HT-29 (cell line): ENCODE results near the gene PDE4B. TPM values are rescaled to one million over a fixed set of nuclear protein-coding genes. Genes with fewer than 3 reads are reported as not detected.
"Not testable (repeated sequence)": the region's sequence is repeated elsewhere in the genome, so short reads cannot be mapped to it uniquely, and the experiment has no call there.

ENCODE experiments used
- DNase-seq: peaks from one replicate; pipeline ENCODE4 v3.0.0-alpha.2; 2015; ENCODE audit warnings: low spot score
- total RNA-seq: library from RNA; depleted of rRNA; stranded (reverse); fragments of >200 nt; shearing (Covaris generic); gene quantifications from 2 replicates; pipeline ENCODE4 v1.2.3, GENCODE V29; 2014

PDE4B gene
- total RNA-seq, 1 experiment from 2014 or later, result 0.13 TPM

DNA sequence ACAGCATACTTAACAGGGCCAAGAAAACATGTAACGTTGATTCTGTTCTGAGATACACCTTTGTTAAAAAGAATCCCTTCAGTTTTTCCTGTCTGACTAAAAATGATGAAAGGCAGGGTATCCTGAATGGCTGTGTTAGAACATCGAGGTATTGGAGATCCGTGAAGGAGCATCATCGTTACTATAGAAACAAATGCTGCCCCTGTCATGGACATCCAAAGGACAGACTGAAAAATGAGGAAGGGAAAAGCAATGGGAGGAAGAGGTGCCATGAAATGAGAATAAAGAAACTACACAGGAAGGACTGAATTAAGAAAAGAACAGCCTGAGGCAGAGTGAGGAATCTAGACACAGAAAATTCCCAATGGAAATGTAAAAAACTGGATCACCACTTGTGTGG, 257.9 kb downstream of the PDE4B start:
- DNase-seq, result no peak

DNA sequence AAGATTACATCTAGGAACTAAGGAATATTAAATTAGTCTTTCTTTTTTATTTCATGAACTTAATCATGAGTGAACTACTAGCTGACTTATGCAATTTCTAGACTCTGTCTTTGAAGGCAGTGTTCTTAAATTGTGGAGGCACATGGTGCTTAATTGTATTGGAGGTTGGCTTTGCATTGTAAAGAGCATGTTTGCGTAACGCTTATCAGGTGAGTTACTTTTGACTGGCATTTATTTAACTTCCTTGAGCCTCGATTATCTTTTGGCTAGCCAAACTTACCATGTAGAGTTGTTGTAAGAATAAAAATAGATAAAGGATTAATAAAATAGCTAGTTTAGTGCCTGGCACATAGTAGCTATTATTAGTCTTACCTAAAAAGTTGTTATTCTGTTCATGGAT, 262.4 kb downstream of the PDE4B start:
- DNase-seq, result no peak

DNA sequence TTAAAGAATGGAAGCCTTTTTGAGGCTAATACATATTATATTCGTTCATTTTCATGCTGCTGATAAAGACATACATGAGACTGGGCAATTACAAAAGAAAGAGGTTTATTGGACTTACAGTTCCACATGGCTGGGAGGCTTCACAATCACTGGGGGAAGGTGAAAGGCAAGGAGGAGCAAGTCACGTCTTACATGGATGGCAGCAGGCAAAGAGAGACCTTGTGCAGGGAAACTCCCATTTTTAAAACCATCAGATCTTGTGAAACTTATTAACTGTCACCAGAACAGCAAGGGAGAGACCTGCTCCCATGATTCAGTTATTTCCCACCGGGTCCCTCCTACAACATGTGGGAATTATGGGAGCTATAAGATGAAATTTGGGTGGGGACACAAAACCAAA, 264.8 kb downstream of the PDE4B start:
- not testable (repeated sequence) for DNase-seq

DNA sequence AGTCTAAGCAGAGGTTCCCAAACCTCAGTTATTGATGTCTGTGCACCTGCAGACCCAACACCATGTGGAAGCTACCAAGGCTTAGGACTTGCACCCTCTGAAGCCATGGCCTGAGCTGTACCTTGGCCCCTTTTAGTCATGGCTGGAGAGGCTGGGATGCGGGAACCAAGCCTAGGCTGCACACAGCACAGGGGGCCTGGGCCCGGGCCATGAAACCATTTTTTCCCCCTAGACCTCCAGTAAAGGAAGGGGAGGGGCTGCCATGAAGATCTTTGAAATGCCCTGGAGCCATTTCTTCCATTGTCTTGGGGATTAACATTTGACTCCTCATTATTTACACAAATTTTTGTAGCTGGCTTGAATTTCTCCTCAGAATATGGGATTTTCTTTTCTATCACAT, 265.9 kb downstream of the PDE4B start:
- no peak for DNase-seq

DNA sequence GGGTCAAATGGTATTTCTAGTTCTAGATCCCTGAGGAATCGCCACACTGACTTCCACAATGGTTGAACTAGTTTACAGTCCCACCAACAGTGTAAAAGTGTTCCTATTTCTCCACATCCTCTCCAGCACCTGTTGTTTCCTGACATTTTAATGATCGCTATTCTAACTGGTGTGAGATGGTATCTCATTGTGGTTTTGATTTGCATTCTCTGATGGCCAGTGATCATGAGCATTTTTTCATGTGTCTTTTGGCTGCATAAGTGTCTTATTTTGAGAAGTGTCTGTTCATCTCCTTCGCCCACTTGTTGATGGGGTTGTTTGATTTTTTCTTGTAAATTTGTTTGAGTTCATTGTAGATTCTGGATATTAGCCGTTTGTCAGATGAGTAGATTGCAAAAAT, 274.5 kb downstream of the PDE4B start:
- DNase-seq, result not testable (repeated sequence)

DNA sequence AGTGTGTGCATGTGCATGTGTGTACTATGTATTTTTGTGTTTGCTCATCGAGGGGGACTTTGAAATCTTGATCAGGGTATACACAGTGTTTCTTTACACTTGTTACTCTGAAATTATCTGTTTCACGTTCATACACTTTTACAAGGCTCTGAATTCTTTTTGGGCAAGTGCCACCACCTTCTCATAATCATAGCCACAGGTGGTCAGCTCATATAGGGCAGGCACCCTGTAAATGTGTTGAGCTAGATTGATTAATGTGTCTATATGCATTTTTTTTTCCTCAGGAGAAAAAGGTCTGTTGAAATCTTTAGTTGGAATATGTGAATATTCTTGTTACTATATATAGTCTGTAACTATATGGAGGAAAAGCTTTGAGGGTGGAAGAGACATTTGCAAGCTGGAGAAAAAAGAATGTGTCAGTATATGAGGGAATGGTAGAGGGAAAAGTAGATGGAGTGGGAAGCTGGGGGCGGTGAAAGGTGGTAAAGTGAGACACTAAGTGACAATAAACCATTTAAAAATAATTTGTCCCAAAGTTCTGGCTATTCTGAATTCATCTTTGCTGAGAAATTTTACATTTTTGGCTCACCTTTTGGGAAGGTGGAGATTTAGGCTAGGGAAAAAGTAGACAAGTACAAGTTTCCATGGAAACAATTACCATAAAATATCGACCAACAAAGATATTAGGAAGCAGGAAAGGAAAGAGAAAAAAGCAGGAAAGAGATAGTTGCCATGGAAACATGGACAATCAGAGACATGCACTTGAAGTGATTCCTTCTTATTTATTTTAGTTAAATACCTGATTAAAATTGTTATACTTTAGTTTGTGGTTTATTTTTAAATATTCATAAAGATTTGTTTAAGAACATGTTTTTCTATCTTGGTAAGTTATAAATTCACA, 277.5 kb downstream of the PDE4B start:
- no peak for DNase-seq

DNA sequence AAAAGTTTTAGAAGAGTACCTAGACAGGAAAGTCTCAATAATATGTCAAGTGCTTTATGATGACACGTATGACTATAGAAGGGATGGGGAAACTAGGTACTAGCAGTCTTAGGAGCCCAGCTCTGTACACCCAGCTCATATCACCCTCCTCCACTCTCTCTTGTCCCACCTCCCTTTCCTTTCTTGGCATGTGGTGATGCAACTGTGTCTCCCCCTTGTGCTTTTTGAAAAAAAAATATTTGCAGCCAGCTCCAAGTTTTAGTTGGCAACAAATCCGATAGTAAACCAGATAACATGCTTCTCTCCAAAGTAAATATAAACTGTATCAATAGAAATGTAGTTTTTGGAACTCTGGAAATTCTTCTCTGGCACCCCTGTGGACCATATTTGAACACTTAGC, 280.7 kb downstream of the PDE4B start:
- no peak for DNase-seq

DNA sequence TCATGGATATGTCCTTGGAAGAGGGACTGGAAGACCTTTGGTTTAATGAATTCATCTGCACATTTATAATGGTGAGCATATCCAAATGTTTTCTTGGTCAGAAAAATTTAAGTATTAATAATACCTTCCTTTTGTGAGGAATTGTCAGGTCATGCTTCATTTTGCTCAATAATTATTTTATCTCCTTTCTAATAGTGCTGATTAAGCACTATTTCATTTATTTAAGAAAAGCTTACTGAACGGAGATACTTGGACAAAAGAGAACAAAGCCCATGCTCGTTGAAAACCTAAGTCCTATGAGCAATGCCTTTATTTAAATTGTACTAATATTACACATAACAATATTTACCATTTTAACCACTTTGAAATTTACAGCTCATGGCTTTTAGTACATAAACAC, 281.5 kb downstream of the PDE4B start:
- DNase-seq, result no peak

DNA sequence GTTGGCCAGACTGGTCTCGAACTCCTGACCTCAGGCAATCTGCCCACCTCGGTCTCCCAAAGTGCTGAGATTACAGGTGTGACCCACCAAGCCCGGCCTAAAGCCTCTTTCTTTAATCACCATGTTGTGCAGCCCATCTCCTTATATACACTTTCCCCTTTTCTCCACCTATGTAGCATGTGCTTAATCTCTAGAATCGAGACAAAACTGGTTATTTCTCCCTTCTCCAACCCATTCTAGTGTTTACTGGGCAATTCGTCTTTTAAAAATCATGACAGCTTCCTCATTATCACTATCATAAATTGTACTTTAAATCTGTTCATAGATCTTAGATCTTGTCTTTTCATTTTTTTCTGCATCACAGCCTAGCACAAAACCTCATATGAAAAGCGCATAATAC, 285.7 kb downstream of the PDE4B start:
- no peak for DNase-seq

DNA sequence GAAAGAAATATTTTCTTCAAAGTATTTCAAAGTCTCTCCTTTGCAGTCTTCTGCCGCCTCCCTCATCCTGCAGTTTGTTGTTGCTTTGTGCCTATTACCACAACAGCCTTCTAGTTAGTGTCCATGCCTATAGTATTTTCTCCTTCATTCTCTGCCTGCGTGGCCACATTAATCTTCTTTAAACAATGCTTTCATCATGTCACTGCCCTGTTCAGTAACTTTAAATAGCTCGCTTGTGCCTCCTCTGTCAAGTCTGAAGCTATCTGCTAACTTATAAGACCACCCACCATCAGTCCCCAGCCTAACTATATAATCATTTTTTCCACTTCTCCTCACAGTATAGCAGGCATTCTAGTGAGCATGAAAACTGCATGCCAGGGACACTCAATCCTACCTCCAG, 290.3 kb downstream of the PDE4B start:
- DNase-seq, result no peak

DNA sequence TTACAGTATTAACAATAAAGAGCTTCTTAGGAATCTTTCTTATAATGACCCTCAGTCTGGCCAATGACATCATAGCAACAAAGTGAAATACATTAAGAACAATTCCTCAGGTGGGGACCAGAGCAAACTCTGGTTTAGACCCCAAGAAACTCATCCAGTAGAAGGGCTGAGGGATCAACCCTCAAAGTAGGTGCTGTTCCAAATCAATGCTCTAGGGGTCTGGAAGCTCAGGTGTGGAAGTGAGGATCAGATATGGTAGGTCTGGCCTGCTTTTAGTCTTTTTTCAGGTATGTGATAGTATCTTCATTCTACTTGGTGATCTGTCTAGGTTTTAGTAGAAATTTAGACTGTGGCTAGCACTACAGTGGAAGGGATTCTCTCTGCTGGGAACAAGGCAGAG, 291.7 kb downstream of the PDE4B start:
- peak; percentile 19 for DNase-seq

DNA sequence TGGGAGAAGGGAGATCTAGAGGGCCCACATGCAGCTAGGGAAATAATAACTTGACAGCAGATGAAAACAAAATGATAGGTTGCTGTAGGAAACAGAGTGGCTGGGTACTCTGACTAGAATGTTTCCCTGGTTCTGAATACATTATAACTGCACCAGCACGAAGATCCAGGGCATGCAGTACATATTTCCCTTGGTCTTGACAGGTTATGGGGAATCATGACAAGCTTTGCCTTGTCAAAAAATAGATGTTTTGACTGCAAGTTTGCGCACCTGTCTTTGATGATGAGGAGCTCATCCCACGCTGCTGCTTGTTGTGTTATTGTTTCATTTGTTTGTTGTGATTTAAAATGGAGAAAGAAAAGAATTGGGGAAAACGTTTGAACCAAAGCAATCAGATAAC, 292.9 kb downstream of the PDE4B start:
- no peak for DNase-seq

DNA sequence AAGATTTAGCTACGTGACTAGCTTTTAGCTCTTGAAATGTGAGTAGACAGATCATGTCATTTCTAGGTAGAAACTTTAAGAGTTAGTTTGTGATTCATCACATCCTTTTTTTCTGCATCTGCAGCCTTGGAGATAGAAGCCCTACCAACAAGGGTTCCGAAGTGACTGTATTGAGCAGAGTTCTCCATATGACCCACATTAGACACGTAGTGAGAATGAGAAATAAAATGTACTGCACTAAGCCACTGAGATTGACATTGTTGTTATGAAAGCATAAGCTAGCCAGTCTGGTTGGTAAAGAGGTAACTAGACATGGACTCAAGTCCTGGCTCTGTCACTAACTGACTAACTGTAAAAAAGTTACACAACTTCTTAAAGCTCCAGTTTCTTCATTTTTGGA, 296.1 kb downstream of the PDE4B start:
- no peak for DNase-seq

DNA sequence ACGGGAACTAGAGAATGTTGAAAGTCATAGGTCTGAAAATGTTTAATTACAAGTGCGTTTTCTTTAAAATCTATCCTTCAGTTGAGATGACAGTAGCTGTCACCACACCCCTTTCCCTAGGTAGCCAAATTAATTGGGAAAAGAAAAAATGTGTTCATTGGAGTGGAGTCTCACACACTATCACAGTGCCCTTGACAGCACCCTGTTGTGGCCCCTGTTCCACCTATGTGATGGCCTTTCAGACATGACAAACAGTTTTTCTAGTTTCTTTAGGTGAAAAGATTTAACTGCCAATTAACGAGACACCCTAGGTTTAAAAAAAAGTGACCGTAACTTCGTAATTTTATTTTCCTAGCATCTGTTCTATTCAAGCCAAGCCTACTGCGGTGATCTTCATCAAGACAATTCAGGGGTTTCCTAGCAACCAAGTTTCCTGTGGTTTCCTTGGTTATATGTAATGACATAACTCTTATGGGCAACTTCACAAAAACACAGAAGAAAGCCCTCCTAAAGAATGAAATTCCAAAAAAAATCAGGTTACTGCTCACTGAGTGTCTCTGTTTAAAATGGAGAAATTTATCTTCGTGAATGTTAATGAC, 298.3 kb downstream of the PDE4B start:
- no peak for DNase-seq

DNA sequence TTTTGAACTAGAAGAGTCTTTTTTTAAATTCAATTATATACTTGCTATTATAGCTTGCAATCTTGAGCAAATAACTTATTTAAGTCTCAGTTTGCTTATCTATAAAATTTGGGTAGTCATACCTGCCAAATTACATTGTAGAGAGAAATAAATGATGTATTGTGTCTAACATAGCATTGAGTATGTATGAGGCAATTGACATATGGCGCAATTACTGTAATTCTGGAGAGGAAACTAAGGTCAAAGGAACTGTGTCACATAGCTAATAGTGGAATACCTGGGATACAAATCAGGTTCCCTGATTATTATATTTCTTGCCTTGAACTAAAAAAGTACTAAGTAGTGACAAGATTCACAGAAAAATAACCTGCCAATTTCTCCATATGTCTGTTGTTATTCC, 302.5 kb downstream of the PDE4B start:
- DNase-seq, result no peak

DNA sequence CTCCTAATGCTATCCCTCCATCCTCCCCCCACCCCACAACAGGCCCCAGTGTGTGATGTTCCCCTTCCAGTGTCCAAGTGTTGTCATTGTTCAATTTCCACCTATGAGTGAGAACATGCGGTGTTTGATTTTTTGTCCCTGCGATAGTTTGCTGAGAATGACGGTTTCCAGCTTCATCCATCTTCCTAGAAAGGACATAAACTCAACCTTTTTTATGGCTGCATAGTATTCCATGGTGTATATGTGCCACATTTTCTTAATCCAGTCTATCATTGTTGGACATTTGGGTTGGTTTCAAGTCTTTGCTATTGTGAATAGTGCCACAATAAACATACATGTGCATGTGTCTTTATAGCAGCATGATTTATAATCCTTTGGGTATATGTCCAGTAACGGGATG, 308.3 kb downstream of the PDE4B start:
- DNase-seq, result not testable (repeated sequence)

DNA sequence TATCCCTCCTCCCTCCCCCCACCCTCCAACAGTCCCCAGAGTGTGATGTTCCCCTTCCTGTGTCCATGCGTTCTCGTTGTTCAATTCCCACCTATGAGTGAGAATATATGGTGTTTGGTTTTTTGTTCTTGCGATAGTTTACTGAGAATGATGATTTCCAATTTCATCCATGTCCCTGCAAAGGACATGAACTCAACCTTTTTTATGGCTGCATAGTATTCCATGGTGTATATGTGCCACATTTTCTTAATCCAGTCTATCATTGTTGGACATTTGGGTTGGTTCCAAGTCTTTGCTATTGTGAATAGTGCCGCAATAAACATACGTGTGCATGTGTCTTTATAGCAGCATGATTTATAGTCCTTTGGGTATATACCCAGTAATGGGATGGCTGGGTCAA, 311.4 kb downstream of the PDE4B start:
- DNase-seq, result not testable (repeated sequence)

DNA sequence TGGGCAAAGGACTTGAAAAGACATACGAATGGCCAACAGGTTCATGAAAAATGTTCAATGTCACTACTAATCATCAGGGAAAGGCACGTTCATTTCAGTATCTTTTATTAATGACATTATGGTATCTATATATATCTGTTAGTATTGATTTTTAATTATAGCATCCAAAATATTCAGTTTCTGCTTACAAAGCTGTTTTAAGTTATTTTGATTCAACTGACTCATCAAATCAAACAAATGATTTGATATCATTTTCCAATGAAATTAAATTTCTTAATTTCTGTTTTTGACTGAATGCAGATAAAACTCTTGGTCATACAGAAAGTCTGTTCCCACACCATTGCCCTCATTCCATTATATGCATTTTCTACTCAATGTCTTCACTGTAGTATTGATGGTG, 315.9 kb downstream of the PDE4B start:
- no peak for DNase-seq

DNA sequence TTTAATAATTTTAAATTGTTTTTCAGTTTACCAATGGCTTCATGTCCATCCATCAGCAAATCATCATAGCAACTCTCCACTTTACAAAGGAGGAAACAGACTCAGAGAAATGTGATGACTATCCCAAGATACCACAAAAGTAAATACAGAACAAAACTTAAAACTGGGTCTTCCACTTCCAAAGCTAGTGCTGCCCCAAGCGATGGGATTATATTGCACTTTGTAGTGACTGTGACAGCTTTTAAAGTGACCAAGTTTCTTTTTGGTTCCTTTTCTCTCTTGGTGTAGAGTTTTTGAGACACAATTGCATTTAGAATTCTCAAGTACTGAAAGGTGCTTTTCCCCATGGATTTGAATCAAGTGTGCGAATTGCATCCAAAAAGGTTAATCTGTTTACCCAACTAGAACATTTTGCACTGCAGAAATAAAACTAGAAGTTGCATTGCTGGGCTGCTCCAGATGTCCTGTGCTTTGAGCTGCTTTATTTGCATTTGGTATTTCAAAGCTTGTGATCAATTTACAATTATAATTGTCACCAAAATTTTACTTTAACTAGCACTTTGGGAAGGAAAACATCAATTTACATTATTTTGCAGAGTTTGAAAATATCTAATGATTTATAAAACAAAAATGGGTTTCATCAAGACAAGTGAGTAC, 320.2 kb downstream of the PDE4B start:
- DNase-seq, result no peak

DNA sequence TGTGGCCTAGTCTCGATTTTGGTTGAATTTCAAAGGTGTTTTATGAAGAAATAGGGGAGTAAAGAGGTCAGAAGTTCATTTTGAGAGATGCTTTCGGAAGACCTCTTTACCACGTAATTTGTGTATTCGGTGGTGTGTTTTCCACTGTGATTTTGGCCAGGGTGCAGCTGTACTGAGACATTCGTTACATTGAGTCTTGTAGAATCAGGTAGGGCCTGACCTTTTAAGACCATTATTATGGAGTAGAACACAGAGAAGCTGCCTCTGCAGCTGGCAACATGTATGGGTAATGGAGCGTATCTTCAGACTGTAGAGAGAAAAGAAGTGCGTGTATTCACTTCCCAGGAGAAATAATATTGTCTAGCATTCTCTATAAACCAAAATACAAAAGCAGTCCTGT, 326.5 kb downstream of the PDE4B start:
- no peak for DNase-seq

DNA sequence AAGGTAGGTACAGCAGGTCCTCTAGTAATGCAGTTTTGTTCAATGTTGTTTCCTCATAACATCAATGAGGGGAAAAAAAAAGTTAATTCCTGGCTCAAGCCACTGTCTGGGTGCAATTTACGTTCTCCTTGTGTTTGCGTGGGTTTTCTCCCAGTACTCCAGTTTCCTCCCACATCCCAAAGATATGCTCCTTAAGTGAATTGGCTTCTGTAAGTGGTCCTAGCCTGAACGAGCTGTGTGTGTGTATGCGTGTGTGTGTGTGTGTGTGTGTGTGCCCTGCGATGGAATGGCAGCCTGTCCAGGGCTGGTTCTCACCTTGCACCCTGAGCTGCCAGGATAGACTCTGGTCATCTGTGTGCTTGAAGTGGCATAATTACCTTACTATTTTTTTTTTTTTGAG, 332.0 kb downstream of the PDE4B start:
- no peak for DNase-seq

DNA sequence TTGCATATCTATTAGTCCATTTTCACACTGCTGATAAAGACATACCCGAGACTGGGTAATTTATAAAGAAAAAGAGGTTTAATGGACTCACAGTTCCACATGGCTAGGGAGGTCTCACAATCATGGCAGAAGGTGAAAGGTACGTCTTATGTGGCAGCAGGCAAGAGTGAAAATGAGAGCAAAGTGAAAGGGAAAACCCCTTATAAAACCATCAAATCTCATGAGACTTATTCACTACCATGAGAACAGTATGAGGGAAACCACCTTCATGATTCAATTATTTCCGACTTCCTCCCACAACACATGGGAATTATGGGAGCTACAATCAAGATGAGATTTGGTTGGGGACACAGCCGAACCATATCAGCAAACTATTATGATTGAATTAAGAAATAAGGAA, 335.9 kb downstream of the PDE4B start:
- not testable (repeated sequence) for DNase-seq

DNA sequence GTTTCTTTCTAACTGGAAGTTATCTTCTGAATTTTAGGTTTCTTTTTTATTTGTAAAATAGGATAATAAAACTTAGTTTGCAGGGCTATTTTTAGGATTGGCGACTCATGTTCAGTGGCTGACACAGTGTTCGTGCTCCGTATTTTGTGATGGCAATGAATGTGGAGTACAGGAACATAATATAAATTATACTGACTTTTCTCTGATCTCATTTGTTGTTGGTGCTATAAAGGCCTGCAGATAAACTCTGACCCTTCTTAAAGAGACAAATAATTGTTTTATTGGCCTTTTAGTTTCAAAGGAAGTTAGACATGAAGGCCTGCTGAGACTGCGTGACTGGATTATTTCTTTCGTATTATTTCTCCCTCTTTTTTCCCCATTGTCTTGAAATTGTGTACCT, 339.6 kb downstream of the PDE4B start:
- no peak for DNase-seq
